Stimulated activated CD8-positive, alpha-beta memory T cell treated with anti-CD3 and anti-CD28 coated beads, Interleukin-4, amount 100 ng/mL, for 24 hours (primary cell): Measurements from ENCODE around the gene PAGE2.
"Not testable (repeated sequence)": the region's sequence is repeated elsewhere in the genome, so short reads cannot be mapped to it uniquely, and the experiment has no call there.

ENCODE experiments used
- DNase-seq: peaks from one replicate; pipeline ENCODE4 v3.0.0-alpha.2; 2020; ENCODE audit warnings: low read depth

Gene PAGE2

GRCh38 chrX:55123900-55124299 lies 35.1 kb downstream of the PAGE2 start:
- no peak for DNase-seq

DNA sequence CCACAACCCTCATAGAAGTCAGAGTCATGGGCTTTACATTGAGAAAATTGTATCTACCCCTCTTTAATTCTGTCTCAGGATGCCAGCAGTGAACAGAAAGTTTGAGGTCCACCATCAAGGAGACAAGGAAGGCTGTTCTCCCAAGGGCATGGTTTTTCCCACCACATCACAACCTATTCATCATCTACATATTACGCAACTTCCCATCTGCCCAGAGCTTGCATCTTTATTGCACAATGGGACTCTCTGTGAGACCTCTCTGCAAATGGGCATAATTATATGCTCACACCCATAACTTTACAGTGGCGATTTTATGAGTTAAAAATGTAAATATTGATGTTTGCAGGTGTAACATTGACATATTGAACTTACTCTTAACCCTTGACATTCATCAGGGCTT lies 38.9 kb downstream of the PAGE2 start:
- DNase-seq: no peak

- DNase-seq: no peak
Measured at GRCh38 chrX:55129361-55129760, 40.5 kb downstream of the PAGE2 start.

DNA sequence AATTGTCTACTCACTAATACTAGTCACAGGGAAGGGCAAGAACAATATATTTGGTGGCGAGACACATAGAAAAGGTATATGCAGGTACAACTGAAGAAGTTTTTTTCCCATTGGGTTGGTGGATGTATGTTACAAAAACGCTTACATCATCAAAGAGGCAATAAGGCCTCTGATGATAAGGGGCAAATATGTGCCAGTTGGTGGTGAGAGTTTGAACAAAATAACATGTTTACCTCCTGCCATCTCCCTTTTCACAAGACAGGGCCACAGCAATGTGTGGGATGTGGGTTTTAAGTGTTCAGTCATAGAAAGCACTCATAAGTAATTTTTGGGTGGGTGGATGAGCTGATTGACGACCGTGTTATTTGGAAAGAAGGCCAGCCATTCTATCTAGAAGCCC lies 41.7 kb downstream of the PAGE2 start:
- no peak for DNase-seq

DNA sequence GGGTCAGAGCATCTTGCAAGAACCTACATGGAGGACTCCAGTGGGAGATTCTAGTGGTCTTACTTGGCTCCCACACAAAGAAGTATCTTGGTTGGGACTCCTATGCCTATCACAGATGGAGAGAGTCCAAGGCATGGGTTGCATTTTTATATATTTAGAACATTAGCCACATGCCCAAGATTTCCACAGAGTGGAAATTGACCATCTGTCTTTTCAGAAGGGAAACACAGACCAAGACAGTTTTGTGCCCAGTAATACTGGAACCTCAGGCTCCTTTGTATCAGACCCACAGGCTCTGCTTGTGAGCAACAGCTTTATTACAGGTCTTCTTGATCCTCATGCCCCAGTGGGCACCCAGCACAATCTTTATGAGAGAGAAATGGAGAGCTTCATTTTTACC lies 43.6 kb downstream of the PAGE2 start:
- no peak for DNase-seq

GRCh38 chrX:55135171-55135570 lies 46.4 kb downstream of the PAGE2 start:
- no peak for DNase-seq

DNA sequence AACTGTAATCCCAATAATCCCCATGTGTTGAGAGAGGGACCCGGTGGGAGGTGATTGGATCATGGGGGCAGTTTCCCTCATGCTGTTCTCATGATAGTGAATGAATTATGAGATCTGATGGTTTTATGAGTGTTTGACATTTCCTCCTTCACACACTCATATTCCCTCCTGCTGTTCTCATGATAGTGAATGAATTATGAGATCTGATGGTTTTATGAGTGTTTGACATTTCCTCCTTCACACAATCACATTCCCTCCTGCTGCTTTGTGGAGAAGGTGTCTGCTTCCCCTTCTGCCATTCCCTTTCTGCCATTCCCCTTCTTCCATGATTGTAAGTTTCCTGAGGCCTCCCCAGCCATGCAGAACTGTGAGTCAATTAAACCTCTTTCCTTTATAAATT lies 52.0 kb downstream of the PAGE2 start:
- not testable (repeated sequence) for DNase-seq
